Measurements from ENCODE around the gene RINT1. TPM values are rescaled to one million over a fixed set of nuclear protein-coding genes. Genes with fewer than 3 reads are reported as not detected.
"Not testable (repeated sequence)": the region's sequence is repeated elsewhere in the genome, so short reads cannot be mapped to it uniquely, and the experiment has no call there.

RINT1 gene
- total RNA-seq, 1 donor: 7.0 TPM

DNA sequence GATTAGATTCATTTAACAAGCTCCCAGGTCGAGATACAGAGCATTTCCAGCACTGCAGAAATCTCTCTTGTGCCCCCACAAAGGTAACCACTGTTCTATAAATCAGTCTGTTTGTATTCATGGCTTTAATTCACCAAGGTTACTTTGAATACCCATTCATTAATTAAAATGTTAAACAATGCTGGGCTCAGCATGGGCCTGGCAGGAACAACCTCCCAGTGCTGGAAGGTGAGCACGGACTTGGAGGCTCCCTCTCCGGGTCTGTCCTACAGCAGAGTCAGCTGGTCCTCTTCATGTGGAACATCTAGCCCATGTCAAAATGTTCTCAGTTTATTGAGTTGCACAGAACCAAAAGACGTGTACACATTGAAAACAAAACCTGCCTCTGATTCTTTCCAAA lies 64.9 kb downstream of the RINT1 start:
- DNase-seq (ENCODE audit: low read depth in 2 of 3, low spot score in 2 of 3): no peak

DNA sequence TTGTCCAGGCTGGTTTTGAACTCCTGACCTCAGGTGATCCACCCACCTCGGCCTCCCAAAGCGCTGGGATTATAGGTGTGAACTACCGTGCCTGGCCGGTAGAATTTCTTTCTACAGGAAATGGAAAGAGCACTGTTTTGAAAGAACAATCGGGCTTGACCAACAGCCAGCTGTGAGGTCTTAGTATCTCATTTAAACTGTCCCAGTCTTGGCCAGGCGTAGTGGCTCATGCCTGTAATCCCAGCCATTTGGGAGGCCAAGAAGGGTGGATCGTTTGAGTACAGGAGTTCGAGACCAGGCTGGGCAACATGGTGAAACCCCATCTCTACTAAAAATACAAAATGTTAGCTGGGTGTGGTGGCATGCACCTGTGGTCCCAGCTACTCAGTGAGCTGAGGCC lies 67.1 kb downstream of the RINT1 start:
- DNase-seq (ENCODE audit: low read depth in 2 of 3, low spot score in 2 of 3): not testable (repeated sequence)

- DNase-seq (ENCODE audit: low read depth in 2 of 3, low spot score in 2 of 3): no peak
Measured at GRCh38 chr7:105599551-105599950, 67.5 kb downstream of the RINT1 start.

DNA sequence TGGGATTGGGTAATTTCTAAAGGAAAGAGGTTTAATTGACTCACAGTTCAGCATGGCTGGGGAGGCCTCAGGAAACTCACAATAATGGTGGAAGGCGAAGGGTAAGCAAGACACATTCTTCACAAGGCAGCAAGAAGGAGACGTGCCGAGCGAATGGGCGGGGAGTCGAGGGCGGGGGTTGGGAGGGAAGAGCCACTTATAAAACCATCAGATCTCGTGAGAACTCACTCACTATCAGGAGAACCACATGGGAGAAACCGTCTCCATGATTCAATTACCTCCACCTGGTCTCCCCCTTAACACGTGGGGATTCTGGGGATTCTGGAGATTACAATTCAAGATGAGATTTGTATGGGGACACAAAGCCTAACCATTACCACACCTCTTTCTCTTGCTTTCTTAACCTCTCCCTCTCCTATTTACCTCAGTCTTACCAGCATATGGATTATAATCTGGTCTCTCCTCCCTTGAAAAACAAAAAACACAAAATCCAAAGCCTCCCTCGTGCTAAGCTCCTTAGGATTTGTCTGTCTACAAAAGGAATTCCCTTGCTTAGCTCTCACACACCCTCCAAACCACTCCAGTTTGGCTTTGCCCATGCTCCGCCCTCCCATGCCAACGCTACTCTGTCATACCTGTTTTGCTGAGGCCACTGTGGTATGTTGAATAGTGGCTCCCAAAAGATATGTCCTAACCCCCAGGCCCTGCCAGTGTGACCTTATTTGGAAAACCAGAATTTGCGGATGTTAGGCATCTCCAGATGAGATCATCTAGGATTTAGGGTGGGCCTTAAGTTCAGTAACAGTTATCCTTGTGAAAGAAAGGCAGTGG lies 68.9 kb downstream of the RINT1 start:
- DNase-seq (ENCODE audit: low read depth in 2 of 3, low spot score in 2 of 3): no peak

DNA sequence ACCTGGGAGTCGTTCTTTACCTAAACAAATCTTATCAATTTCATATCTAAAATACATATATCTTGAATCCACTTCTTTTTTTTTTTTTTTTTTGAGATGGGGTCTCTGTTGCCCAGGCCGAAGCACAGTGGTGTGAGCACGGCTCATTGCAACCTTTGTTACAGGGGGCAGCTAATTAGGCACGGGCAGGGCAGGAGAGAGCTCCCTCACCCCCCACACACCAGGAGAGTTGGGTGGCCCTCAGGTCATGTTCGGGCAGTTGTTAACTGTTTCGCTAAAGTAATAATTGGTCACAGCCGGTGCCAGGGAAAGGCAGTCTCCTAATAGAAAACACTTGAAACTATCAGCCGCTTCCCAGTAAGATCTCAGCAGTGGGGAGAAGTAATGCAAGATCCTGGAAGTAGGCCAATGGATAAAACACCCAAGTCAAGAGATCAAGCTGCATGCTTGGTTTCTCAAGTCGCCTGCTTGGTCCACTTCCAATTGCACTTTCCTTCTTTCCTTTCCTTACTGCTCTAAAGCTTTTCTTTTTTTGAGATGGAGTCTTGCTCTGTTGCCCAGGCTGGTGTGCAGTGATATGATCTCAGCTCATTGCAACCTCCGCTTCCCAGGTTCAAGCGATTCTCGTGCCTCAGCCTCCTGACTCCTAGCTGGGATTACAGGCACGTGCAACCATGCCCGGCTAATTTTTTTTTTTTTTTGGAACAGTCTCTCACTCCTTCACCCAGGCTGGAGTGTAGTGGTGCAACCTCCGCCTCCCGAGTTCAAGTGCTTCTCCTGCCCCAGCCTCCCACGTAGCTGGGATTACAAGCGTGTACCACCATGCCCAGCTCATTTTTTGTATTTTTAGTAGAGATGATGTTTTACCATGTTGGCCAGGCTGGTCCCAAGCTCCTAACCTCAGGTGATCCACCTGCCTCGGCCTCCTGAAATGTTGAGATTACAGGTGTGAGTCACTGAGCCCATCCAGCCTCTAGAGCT lies 70.6 kb downstream of the RINT1 start:
- no peak for DNase-seq (ENCODE audit: low read depth in 2 of 3, low spot score in 2 of 3)

GRCh38 chr7:105610165-105610930 lies 78.3 kb downstream of the RINT1 start:
- DNase-seq (ENCODE audit: low read depth in 2 of 3, low spot score in 2 of 3): no peak

DNA sequence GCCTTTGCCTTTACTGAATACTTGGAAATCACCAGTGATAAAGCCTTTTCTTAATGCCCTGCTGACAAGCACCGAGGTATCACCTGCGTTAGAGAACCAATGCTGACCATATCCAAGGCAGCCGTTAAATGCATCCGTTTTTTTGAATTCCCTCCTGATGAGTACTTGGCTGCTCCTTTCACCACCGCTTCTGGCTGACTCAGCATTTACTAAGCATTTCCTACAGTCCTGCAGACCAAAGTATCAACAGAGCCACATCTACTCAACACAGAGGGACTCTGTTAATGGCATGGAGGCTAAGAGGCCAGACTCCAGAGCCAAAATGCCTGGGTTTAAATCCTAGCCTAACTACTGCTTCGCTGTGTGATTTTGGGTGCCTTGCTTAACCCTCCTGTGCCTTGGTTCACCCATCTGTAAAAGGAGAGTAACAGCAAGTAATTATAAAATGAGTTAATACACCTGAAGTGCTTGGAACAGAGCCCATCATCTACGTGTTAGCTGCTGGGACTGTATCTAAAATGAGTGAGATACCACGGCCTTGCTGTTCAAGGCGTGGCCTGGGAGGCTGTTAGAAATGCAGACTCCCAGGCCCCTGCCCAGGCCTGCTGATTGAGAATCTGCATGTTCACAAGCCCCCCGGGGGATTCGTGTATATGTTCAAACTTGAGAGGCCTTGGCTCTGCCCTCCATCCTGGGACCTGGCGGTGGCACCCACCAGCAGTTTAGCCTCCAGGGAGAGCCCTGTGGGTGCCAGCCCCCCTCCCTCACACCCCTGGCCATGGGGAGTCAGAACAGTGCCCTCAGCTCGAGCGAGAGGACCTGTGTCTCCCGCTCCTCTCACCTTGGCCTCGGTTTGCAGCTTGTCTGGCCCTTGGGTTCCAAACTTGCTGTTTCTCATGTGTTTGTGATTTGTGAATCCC lies 80.1 kb downstream of the RINT1 start:
- no peak for DNase-seq (ENCODE audit: low read depth in 2 of 3, low spot score in 2 of 3)

DNA sequence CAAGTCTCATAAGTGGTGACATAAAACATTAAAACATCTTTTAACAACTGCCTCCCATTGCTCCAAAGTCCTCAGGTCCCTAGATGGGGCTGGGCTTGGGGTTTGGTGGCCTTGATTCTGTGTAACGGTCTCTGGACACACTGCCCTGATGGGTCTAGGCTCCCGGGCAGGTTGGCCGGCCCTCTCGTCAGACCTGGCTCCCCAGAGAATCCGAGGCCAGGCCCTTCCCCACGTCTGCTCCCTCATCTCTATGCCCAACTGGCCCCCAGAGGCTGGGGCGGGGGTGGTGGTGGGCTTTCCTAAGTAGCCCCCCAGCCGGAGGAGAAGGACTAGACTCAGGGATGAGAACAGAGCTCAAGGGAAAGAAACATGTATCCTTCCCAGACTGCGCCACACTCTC lies 80.8 kb downstream of the RINT1 start:
- DNase-seq (ENCODE audit: low read depth in 2 of 3, low spot score in 2 of 3): no peak

DNA sequence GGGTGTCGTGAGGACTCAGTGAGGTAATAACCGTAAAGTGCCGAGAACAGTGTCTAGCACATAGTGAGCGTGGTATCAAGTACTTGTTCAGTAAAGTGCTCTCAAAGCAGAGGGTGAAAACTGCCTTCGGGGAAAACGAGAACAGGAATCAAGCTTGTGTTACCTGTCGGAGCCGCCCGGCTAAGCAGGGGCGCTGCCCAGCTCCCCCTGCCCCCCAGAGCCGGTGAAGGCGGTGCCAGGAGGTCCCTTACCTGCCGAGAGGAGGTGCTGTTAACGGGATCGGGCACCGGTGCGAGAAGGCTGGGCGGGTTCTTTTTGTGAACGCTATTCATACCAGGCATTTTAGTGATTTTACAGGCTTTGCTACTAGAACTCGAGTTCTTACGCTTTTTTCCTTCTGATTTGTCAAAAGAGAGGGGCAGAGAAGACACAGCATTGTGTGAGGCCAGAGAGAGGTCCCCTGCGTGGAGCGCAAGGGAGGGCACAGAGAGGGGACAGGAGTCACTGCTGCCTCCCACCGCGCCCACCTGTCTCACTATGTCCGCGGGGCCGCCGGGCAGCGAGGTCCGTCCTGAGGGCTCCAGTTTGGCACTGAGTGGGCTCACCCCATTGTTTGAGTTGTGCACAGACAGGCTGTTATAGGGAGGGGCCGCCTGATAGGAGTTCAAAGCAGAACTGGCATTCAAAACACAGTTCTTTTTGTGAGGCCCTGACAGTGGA lies 81.8 kb downstream of the RINT1 start:
- no peak for DNase-seq (ENCODE audit: low read depth in 2 of 3, low spot score in 2 of 3)

GRCh38 chr7:105614341-105614840 lies 82.4 kb downstream of the RINT1 start:
- no peak for DNase-seq (ENCODE audit: low read depth in 2 of 3, low spot score in 2 of 3)

Other genes starting within 250 kb of the RINT1 start
- 16.7 TPM for gene SRPK2, start 143.3 kb upstream of the RINT1 start, total RNA-seq
- 6.2 TPM for gene PUS7, start 9.9 kb upstream of the RINT1 start, total RNA-seq
- not detected for gene EFCAB10, start 49.3 kb downstream of the RINT1 start, total RNA-seq

Measured in hematopoietic multipotent progenitor cell (in vitro differentiated cells).